Activated CD4-positive, alpha-beta T cell treated with anti-CD3 and anti-CD28 coated beads, Interleukin-2, amount 50 U/mL, for 48 hours (primary cell): ENCODE results near the gene CCDC78.

Experiments used
- DNase-seq, 2 experiments: peaks; one replicate each; pipeline ENCODE4 v3.0.0-alpha.2; 2020

CCDC78 gene

GRCh38 chr16:677316-678190 lies 48.7 kb downstream of the CCDC78 start:
- DNase-seq = no peak

DNA sequence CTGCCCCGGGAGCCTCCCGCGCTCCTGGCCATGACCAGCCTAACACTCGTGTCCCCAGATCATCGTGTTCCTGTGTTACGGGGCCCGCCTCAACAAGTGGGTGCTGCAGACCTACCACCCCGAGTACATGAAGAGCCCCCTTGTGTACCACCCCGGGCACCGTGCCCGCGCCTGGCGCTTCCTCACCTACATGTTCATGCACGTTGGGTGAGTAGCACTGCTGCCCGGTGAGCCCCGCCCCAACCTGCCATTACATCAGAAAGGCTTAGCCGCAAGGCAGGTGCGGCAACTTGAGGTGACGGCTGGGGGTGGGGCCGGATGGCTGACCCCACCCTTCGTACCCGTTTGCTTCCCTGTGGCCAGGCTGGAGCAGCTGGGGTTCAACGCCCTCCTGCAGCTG lies 49.3 kb downstream of the CCDC78 start:
- no peak for DNase-seq

GRCh38 chr16:676565-676902 lies 49.7 kb downstream of the CCDC78 start:
- no peak for DNase-seq

GRCh38 chr16:675884-676564 lies 50.2 kb downstream of the CCDC78 start:
- no peak for DNase-seq

GRCh38 chr16:674968-675883 lies 51.0 kb downstream of the CCDC78 start, which contains the start of gene RHBDL1:
RHBDL1 (plus strand) TSS chr16:675671; CDS start chr16:675791, 120 bp downstream.
- no peak for DNase-seq

DNA sequence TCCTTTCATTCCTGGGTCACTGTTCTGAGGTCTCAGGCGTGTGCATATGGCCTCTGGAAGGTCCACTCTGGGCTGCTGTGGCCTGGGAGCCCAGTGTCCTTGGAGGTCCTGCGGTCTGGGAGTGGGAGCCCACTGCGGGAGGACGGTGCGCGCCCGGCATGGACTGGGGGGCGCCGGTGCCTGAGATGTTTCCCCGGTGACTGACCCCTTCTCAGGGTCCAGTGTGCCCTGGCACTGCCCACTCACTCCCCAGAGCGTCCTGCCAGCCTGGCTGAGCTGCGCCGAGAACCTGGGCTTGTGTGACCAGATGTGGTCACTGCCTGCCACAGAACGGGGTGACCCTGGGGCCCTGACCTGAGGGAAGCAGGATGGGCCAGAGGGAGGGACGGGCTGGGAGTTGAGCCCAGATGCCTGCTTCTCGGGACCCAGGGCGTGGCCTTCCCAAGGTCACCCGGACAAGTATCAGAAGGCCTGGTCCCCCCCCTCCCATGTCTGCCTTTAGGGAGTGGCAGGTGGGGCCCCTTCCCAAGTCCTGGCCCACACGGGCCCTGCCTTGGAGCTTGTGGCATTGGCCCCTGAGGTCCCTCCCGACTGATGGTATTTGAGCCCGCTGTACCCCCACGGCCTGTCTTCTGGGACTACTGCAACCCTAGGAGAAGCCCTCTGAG lies 51.9 kb downstream of the CCDC78 start:
- no peak for DNase-seq

DNA sequence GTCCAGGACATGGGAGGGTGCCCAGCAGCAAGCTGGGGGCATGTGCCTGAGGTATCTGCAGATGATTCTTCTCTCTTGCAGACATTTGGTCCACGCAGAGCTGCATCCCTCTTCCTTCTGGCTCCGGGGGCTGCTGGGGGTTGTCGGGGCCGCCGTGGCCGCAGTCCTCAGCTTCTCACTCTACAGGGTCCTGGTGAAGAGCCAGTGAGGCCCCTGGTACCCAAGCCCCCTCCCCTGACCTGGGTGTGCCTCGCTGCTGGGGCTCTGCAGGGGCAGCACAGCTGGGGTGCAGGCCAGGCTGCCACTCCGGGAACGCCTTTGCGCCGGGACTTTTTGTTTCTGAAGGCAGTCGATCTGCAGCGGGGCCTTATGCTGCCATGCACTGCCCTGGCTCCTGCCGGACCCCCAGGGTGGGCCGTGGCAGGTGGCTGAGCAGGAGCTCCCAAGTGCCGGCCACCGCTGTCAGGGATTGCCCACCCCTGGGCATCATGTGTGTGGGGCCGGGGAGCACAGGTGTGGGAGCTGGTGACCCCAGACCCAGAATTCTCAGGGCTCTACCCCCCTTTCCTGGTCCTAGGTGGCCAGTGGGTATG lies 52.7 kb downstream of the CCDC78 start:
- DNase-seq = no peak

DNA sequence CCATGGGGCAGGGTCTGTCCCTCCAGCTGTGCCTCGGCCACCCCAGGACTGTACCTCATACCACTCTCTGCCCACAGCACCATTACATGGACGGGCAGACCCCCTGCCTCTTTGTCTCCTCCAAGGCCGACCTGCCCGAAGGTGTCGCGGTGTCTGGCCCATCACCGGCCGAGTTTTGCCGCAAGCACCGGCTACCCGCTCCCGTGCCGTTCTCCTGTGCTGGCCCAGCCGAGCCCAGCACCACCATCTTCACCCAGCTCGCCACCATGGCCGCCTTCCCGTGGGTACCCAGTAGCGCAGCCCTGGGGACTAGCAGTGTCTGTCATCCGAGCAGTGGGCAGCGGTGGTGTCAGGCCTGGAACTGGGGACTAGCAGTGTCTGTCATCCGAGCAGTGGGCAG lies 53.4 kb downstream of the CCDC78 start:
- DNase-seq = no peak
